SU-DHL-6 (cell line): ENCODE measurements around the gene RBM23.

Experiments
- H2AFZ ChIP-seq: fragments of 200-600 bp; sonication (generic); 2 replicates; pipeline ENCODE4 v1.6.1; 2014; ENCODE audit warnings: low read depth, mild to moderate bottlenecking, moderate library complexity, mixed read lengths, antibody characterized with exemption, low read length; ENCODE audit not compliant: severe bottlenecking
- H3F3A ChIP-seq: fragments of 200-600 bp; shearing (Covaris generic); 2 replicates; pipeline ENCODE4 v1.6.0; 2016; ENCODE audit warnings: antibody characterized with exemption, mild to moderate bottlenecking; ENCODE audit not compliant: insufficient read depth
- H3K27ac ChIP-seq: fragments of 200-600 bp; sonication (generic); 2 replicates; pipeline ENCODE4 v1.5.1; 2016; ENCODE audit warnings: low read depth, mild to moderate bottlenecking, low read length, moderate library complexity, mixed read lengths
- H3K27me3 ChIP-seq: fragments of 200-600 bp; sonication (generic), shearing (Covaris generic); 2 replicates; pipeline ENCODE4 v1.6.0; 2014; ENCODE audit warnings: mild to moderate bottlenecking, low read length
- H3K36me3 ChIP-seq: fragments of 200-600 bp; sonication (generic); 2 replicates; pipeline ENCODE4 v1.6.1; 2014; ENCODE audit warnings: mild to moderate bottlenecking, low read length, mixed read lengths
- H3K4me2 ChIP-seq: fragments of 300-600, 200-600 bp; shearing (Covaris generic), sonication (generic); 2 replicates; pipeline ENCODE4 v1.6.0; 2014; ENCODE audit warnings: low read length, low read depth, mild to moderate bottlenecking; ENCODE audit not compliant: poor library complexity, severe bottlenecking
- H3K4me3 ChIP-seq: fragments of 200-600 bp; sonication (generic); 2 replicates; pipeline ENCODE4 v1.5.1; 2014; ENCODE audit warnings: antibody characterized with exemption, low read length, mild to moderate bottlenecking, mixed read lengths; ENCODE audit not compliant: insufficient read depth, poor library complexity, severe bottlenecking
- H3K79me2 ChIP-seq: fragments of 200-600 bp; sonication (generic); 2 replicates; pipeline ENCODE4 v1.6.1; 2014; ENCODE audit warnings: mild to moderate bottlenecking, low read length, moderate library complexity; ENCODE audit not compliant: insufficient read depth
- H3K9ac ChIP-seq: fragments of 200-600 bp; sonication (generic); 2 replicates; pipeline ENCODE4 v1.7.0; 2014; ENCODE audit warnings: mild to moderate bottlenecking, low read length
- H3K9me2 ChIP-seq: fragments of 200-600 bp; sonication (generic); replicated peaks from 2 replicates; pipeline ENCODE4 v1.6.1; 2014; ENCODE audit warnings: low read length; ENCODE audit not compliant: insufficient read depth
- H3K9me3 ChIP-seq: fragments of 200-600 bp; sonication (generic); 2 replicates; pipeline ENCODE4 v1.6.1; 2014; ENCODE audit warnings: low read length, mixed read lengths; ENCODE audit not compliant: insufficient read depth
- H4K20me1 ChIP-seq: fragments of 200-600 bp; sonication (generic); 2 replicates; pipeline ENCODE4 v1.6.1; 2014; ENCODE audit warnings: low read depth, mild to moderate bottlenecking, antibody characterized with exemption, low read length, moderate library complexity, mixed read lengths
- CTCF ChIP-seq: fragments of 200-600 bp; sonication (generic); IDR thresholded peaks from one replicate; pipeline ENCODE4 v1.5.1; 2017; ENCODE audit warnings: antibody characterized with exemption, mild to moderate bottlenecking, low read length, moderate library complexity; ENCODE audit not compliant: insufficient read depth, poor library complexity, severe bottlenecking
- EZH2phosphoT487 ChIP-seq: fragments of 200-600 bp; sonication (generic), shearing (Covaris generic); conservative IDR thresholded peaks from 2 replicates; pipeline ENCODE4 v1.6.1; 2018; ENCODE audit warnings: mild to moderate bottlenecking, antibody characterized with exemption, low read length, moderate library complexity, mixed read lengths

RBM23 gene

GRCh38 chr14:22845103-22845394, 73.9 kb downstream of the RBM23 start:
- TF ChIP-seq CTCF (no peak), EZH2phosphoT487 (no peak)
- Histone ChIP-seq H3K9me2 (no peaks in the 10 kb centered on the region), H3K27me3 (no peaks in the 10 kb centered on the region), H3K27ac (no peak overlapping the region), H3K4me2 (no peak overlapping the region), H3K79me2 (no peaks in the 10 kb centered on the region), H3K4me3 (no peak overlapping the region), H3K9me3 (no peaks in the 10 kb centered on the region), H4K20me1 (no peaks in the 10 kb centered on the region), H3K9ac (no peak overlapping the region), H3F3A (no peaks in the 10 kb centered on the region), H3K36me3 (no peaks in the 10 kb centered on the region), H2AFZ (no peak overlapping the region)

GRCh38 chr14:22844221-22845102, 74.5 kb downstream of the RBM23 start:
- no peaks in the 10 kb centered on the region for H3K27me3 ChIP-seq
- no peaks in the 10 kb centered on the region for H4K20me1 ChIP-seq
- H3K79me2 ChIP-seq, result no peaks in the 10 kb centered on the region
- H3K9me3 ChIP-seq, result no peaks in the 10 kb centered on the region
- H2AFZ ChIP-seq, result no peak overlapping the region
- H3K4me2 ChIP-seq, result no peak overlapping the region
- no peaks in the 10 kb centered on the region for H3K36me3 ChIP-seq
- no peak for TF ChIP-seq CTCF
- TF ChIP-seq EZH2phosphoT487, result no peak
- H3K27ac ChIP-seq, result no peak overlapping the region
- H3F3A ChIP-seq, result no peaks in the 10 kb centered on the region
- no peaks in the 10 kb centered on the region for H3K9me2 ChIP-seq
- no peak overlapping the region for H3K4me3 ChIP-seq
- H3K9ac ChIP-seq, result no peak overlapping the region
